Smooth muscle cell (in vitro differentiated cells): ENCODE results near the gene IREB2. TPM values are rescaled to one million over a fixed set of nuclear protein-coding genes. Genes with fewer than 3 reads are reported as not detected.

Experiments
- DNase-seq: peaks from one replicate; lab custom pipeline; 2025; ENCODE audit not compliant: unreplicated experiment; lab: John Stamatoyannopoulos, UW
- H2AFZ ChIP-seq: fragments of 200-600 bp; sonication (generic); 2 replicates; pipeline ENCODE4 v1.6.0; 2016; ENCODE audit warnings: antibody characterized with exemption, low read depth, mild to moderate bottlenecking
- H3F3A ChIP-seq: fragments of 200-600 bp; sonication (generic); 2 replicates; pipeline ENCODE4 v1.6.0; 2017; ENCODE audit warnings: antibody characterized with exemption, low read depth
- H3K27ac ChIP-seq: fragments of 200-600 bp; sonication (generic); 2 replicates; pipeline ENCODE4 v1.5.1; 2016; ENCODE audit warnings: low read depth, mild to moderate bottlenecking
- H3K27me3 ChIP-seq: fragments of 200-600 bp; sonication (generic); 2 replicates; pipeline ENCODE4 v1.6.1; 2016; ENCODE audit warnings: low read depth, mild to moderate bottlenecking
- H3K36me3 ChIP-seq: fragments of 200-600 bp; sonication (generic); 2 replicates; pipeline ENCODE4 v1.5.1; 2016; ENCODE audit warnings: low read depth
- H3K4me1 ChIP-seq: fragments of 200-600 bp; sonication (generic); 2 replicates; pipeline ENCODE4 v1.5.1; 2016; ENCODE audit warnings: low read depth
- H3K4me2 ChIP-seq: fragments of 200-600 bp; sonication (generic); 2 replicates; pipeline ENCODE4 v1.6.0; 2016; ENCODE audit warnings: mild to moderate bottlenecking
- H3K4me3 ChIP-seq: fragments of 200-600 bp; sonication (generic); 2 replicates; pipeline ENCODE4 v1.5.1; 2016; ENCODE audit warnings: mild to moderate bottlenecking
- H3K79me2 ChIP-seq: fragments of 200-600 bp; sonication (generic); 2 replicates; pipeline ENCODE4 v1.6.0; 2016; ENCODE audit warnings: low read depth, mild to moderate bottlenecking
- H3K9ac ChIP-seq: fragments of 200-600 bp; sonication (generic); 2 replicates; pipeline ENCODE4 v1.6.0; 2016; ENCODE audit warnings: low read depth
- H3K9me3 ChIP-seq: fragments of 200-600 bp; sonication (generic); replicated peaks from 2 replicates; pipeline ENCODE4 v1.5.1; 2016; ENCODE audit warnings: low read depth
- H4K20me1 ChIP-seq: fragments of 200-600 bp; sonication (generic); 2 replicates; pipeline ENCODE4 v1.6.0; 2016; ENCODE audit warnings: low read depth
- CTCF ChIP-seq: fragments of 200-600 bp; sonication (generic); IDR thresholded peaks from 2 replicates; pipeline ENCODE4 v1.5.1; 2017; ENCODE audit warnings: borderline replicate concordance, mild to moderate bottlenecking, antibody characterized with exemption; ENCODE audit not compliant: insufficient read depth, poor library complexity, severe bottlenecking
- WGBS: methylation state at CpG from one replicate; pipeline ENCODE4 v1.1.7; 2016; ENCODE audit warnings: low lambda C conversion rate; 5-methylcytosine and 5-hydroxymethylcytosine counted together
- polyA plus RNA-seq: library from polyadenylated mRNA; unstranded; fragments of >200 nt; fragmentation: Nextera tagmentation; extraction: Ambion mirVana; gene quantifications from 2 replicates; pipeline ENCODE4 v1.2.1, GENCODE V29; 2016
- total RNA-seq: library from RNA; depleted of rRNA; stranded (reverse); fragments of >200 nt; gene quantifications from 2 replicates; pipeline ENCODE4 v1.2.3, GENCODE V29; 2014

Gene IREB2
- total and polyA plus RNA-seq, 2 experiments from 2014 or later: 14.1 to 34.3 TPM

GRCh38 chr15:78524230-78524629 lies 86.2 kb downstream of the IREB2 start:
- no peak for DNase-seq
- Histone ChIP-seq H3K4me3 (no peak overlapping the region), H2AFZ (no peak overlapping the region), H3K27me3 (no peaks in the 10 kb centered on the region), H3K9ac (no peak overlapping the region), H4K20me1 (no peaks in the 10 kb centered on the region), H3K4me1 (no peaks in the 10 kb centered on the region), H3K9me3 (no peaks in the 10 kb centered on the region), H3K79me2 (no peaks in the 10 kb centered on the region), H3K36me3 (no peaks in the 10 kb centered on the region), H3K27ac (no peak overlapping the region), H3K4me2 (no peak overlapping the region), H3F3A (no peaks in the 10 kb centered on the region)
- 89% methylated on average over 5 of the region's 5 CpGs for WGBS
- TF ChIP-seq CTCF: no peak

GRCh38 chr15:78527325-78527724 lies 89.3 kb downstream of the IREB2 start:
- Histone ChIP-seq H3F3A (no peaks in the 10 kb centered on the region), H3K79me2 (no peaks in the 10 kb centered on the region), H2AFZ (no peak overlapping the region), H4K20me1 (no peaks in the 10 kb centered on the region), H3K27ac (no peak overlapping the region), H3K27me3 (no peaks in the 10 kb centered on the region), H3K4me3 (no peak overlapping the region), H3K4me1 (no peaks in the 10 kb centered on the region), H3K4me2 (no peak overlapping the region), H3K9ac (no peak overlapping the region), H3K9me3 (no peaks in the 10 kb centered on the region), H3K36me3 (no peaks in the 10 kb centered on the region)
- WGBS: 88% methylated on average over 5 of the region's 5 CpGs
- TF ChIP-seq CTCF: no peak
- no peak for DNase-seq

- no peaks in the 10 kb centered on the region for H3K9me3 ChIP-seq
- 72% methylated on average over 2 of the region's 2 CpGs for WGBS
- H3F3A ChIP-seq: no peaks in the 10 kb centered on the region
- no peak for DNase-seq
- no peak overlapping the region for H3K9ac ChIP-seq
- H3K27me3 ChIP-seq: no peaks in the 10 kb centered on the region
- TF ChIP-seq CTCF: no peak
- no peaks in the 10 kb centered on the region for H3K79me2 ChIP-seq
- H3K36me3 ChIP-seq: no peaks in the 10 kb centered on the region
- H3K4me3 ChIP-seq: no peak overlapping the region
- H3K27ac ChIP-seq: no peak overlapping the region
- H3K4me2 ChIP-seq: no peak overlapping the region
- H4K20me1 ChIP-seq: no peaks in the 10 kb centered on the region
- no peak overlapping the region for H2AFZ ChIP-seq
- no peaks in the 10 kb centered on the region for H3K4me1 ChIP-seq
Observed at GRCh38 chr15:78533331-78533730, 95.3 kb downstream of the IREB2 start.

- Histone ChIP-seq H3K27me3 (no peaks in the 10 kb centered on the region), H3K27ac (no peak overlapping the region), H3K4me2 (no peak overlapping the region), H3K9me3 (no peaks in the 10 kb centered on the region), H3K4me3 (no peak overlapping the region), H3F3A (no peaks in the 10 kb centered on the region), H4K20me1 (no peaks in the 10 kb centered on the region), H2AFZ (no peak overlapping the region), H3K9ac (no peak overlapping the region), H3K36me3 (no peaks in the 10 kb centered on the region), H3K79me2 (peaks cover 7% of the 10 kb centered on the region), H3K4me1 (peaks cover under 1% of the 10 kb centered on the region)
- WGBS: 96% methylated on average over 1 of the region's 1 CpG
- no peak for TF ChIP-seq CTCF
- DNase-seq: no peak
Observed at GRCh38 chr15:78536134-78536533, 98.1 kb downstream of the IREB2 start.
